ENCODE measurements around the gene ARL6IP6.
A peak's percentile ranks its signal among the peaks of the same experiment; 100 is the strongest.

The ARL6IP6 gene

GRCh38 chr2:152715112-152715511 is 3.3 kb upstream of the ARL6IP6 start (continued):
- TF ChIP-seq ZBTB11 (tag by site-specific recombination; conservative IDR thresholded peaks at IDR 0.05; ENCODE audit: low read depth) = no peak
- TF ChIP-seq ZNF660 (tag by site-specific recombination; IDR thresholded peaks at IDR 0.05) = no peak
- TF ChIP-seq ZFP41 (tag by site-specific recombination; IDR thresholded peaks at IDR 0.05; ENCODE audit: borderline replicate concordance) = no peak
- no peak for TF ChIP-seq ZSCAN18 (tag by site-specific recombination; IDR thresholded peaks at IDR 0.05)
- TF ChIP-seq ZNF433 (tag by site-specific recombination; IDR thresholded peaks at IDR 0.05; ENCODE audit: low read depth) = no peak
- no peak for TF ChIP-seq ZNF112 (tag by site-specific recombination; IDR thresholded peaks at IDR 0.05)
- no peak for TF ChIP-seq ZNF529 (tag by site-specific recombination; IDR thresholded peaks at IDR 0.05; ENCODE audit: insufficient replicate concordance)
- TF ChIP-seq ZNF10 (tag by site-specific recombination; IDR thresholded peaks at IDR 0.05) = no peak
- no peak for TF ChIP-seq ZNF155 (tag by site-specific recombination; IDR thresholded peaks at IDR 0.05)
- TF ChIP-seq ZNF366 (tag by site-specific recombination; conservative IDR thresholded peaks at IDR 0.05) = no peak

DNA sequence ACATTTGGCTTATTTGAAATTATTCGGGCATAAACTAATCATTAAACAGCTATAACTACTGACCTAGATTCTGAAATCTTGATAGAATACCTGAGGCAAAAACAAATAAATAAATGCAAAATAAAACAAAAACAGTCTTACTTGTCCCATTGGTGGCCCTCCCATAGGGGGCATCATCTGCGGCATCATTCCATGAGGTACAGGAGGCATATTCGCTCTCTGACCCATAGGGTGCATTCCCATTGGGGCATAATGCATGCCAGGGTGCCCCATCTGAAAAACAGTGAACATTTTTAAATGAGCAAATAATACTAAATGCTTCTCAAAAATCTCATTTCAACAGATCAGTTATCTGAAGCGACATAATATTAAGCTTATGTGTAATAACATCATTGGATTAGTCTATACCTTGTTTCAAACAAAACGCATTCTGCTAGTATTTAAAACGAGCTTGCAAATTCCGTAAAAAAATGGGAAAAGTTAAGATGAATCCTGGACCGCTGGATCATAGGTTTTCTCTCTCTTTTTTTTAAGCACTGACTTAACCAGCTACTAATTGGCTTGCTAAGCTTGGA is 2.5 kb upstream of the ARL6IP6 start:
- peaks cover 33 to 54% of the 10 kb centered on the region in 2 experiments for H3K36me3 ChIP-seq (ENCODE audit: control insufficient read depth in 2 of 2, insufficient read depth in 1 of 2, low read length in 2 of 2)

More for the DNA sequence above, 2.5 kb upstream of the ARL6IP6 start:
- Histone ChIP-seq H3K27ac (ENCODE audit: extremely low read depth, low read depth, low read length) (no peak overlapping the region), H3K4me3 (ENCODE audit: low read depth, low read length) (peak overlapping the region; percentile 100), H3K4me1 (ENCODE audit: control insufficient read depth, insufficient read depth, low read length) (0 out of 2 replicates have a peak, but pooled peaks cover 5% of the 10 kb centered on the region), H3K9me3 (ENCODE audit: control insufficient read depth, insufficient read depth, low read depth, low read length) (no peaks in the 10 kb centered on the region)
- CTCF ChIA-PET = interaction anchor here (0.5 to 2.2 kb wide), 17 partner anchors 8 to 891 kb away, joined by 3 to 14 read pairs (median 4); no protein-coding TSS in a partner anchor
- POLR2A ChIA-PET = interaction anchor here (1.0 to 2.0 kb wide), 3 partner anchors 14 to 67 kb away, joined by 3 to 16 read pairs (median 6); no protein-coding TSS in a partner anchor
- TF ChIP-seq, protein P1, sequence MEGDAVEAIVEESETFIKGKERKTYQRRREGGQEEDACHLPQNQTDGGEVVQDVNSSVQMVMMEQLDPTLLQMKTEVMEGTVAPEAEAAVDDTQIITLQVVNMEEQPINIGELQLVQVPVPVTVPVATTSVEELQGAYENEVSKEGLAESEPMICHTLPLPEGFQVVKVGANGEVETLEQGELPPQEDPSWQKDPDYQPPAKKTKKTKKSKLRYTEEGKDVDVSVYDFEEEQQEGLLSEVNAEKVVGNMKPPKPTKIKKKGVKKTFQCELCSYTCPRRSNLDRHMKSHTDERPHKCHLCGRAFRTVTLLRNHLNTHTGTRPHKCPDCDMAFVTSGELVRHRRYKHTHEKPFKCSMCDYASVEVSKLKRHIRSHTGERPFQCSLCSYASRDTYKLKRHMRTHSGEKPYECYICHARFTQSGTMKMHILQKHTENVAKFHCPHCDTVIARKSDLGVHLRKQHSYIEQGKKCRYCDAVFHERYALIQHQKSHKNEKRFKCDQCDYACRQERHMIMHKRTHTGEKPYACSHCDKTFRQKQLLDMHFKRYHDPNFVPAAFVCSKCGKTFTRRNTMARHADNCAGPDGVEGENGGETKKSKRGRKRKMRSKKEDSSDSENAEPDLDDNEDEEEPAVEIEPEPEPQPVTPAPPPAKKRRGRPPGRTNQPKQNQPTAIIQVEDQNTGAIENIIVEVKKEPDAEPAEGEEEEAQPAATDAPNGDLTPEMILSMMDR (tag by site-specific recombination; IDR thresholded peaks at IDR 0.05) = peak; percentile 86
- peak; percentile 59 for TF ChIP-seq ZNF664 (tag by site-specific recombination; IDR thresholded peaks at IDR 0.05)
- TF ChIP-seq, protein P2, sequence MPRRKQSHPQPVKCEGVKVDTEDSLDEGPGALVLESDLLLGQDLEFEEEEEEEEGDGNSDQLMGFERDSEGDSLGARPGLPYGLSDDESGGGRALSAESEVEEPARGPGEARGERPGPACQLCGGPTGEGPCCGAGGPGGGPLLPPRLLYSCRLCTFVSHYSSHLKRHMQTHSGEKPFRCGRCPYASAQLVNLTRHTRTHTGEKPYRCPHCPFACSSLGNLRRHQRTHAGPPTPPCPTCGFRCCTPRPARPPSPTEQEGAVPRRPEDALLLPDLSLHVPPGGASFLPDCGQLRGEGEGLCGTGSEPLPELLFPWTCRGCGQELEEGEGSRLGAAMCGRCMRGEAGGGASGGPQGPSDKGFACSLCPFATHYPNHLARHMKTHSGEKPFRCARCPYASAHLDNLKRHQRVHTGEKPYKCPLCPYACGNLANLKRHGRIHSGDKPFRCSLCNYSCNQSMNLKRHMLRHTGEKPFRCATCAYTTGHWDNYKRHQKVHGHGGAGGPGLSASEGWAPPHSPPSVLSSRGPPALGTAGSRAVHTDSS (tag by site-specific recombination; IDR thresholded peaks at IDR 0.05) = no peak
